Measurements from ENCODE around the gene GABRB1. TPM values are rescaled to one million over a fixed set of nuclear protein-coding genes. Genes with fewer than 3 reads are reported as not detected.

GABRB1 gene
- total RNA-seq, 4 donors from 2014 or later = 0.13 TPM; not detected in 3

GRCh38 chr4:47073647-47074046 is 42.3 kb downstream of the GABRB1 start:
- no peaks in the 10 kb centered on the region for H3K9me3 ChIP-seq
- no peaks in the 10 kb centered on the region for H3K36me3 ChIP-seq
- H3K4me1 ChIP-seq = no peaks in the 10 kb centered on the region
- intact Hi-C loops (cut with DNase I) = no loop called here
- WGBS = 90% methylated on average over 2 of the region's 2 CpGs
- H3K27ac ChIP-seq (replicated peaks in 1 of 4) = no peak overlapping the region
- TF ChIP-seq POLR2A (IDR thresholded peaks at IDR 0.05; ENCODE audit: low read depth) (no peak), EP300 (IDR thresholded peaks at IDR 0.05) (no peak), CTCF (IDR thresholded peaks at IDR 0.05) (no peak), POLR2AphosphoS5 (IDR thresholded peaks at IDR 0.05) (no peak)
- H3K4me3 ChIP-seq = no peak overlapping the region
- DNase-seq (ENCODE audit: extremely low spot score) = no peak
- no peaks in the 10 kb centered on the region for H3K27me3 ChIP-seq

GRCh38 chr4:47074816-47075215 is 43.4 kb downstream of the GABRB1 start:
- Histone ChIP-seq H3K27ac (replicated peaks in 1 of 4) (no peak overlapping the region), H3K4me1 (no peaks in the 10 kb centered on the region), H3K36me3 (no peaks in the 10 kb centered on the region), H3K9me3 (no peaks in the 10 kb centered on the region), H3K4me3 (no peak overlapping the region), H3K27me3 (no peaks in the 10 kb centered on the region)
- DNase-seq (ENCODE audit: extremely low spot score) = no peak
- TF ChIP-seq CTCF (IDR thresholded peaks at IDR 0.05) = no peak
- no peak for TF ChIP-seq EP300 (IDR thresholded peaks at IDR 0.05)
- TF ChIP-seq POLR2AphosphoS5 (IDR thresholded peaks at IDR 0.05) = no peak
- no peak for TF ChIP-seq POLR2A (IDR thresholded peaks at IDR 0.05; ENCODE audit: low read depth)
- intact Hi-C loops (cut with DNase I) = no loop called here

GRCh38 chr4:47075262-47075661 is 43.9 kb downstream of the GABRB1 start:
- Histone ChIP-seq H3K4me3 (no peak overlapping the region), H3K9me3 (no peaks in the 10 kb centered on the region), H3K27me3 (no peaks in the 10 kb centered on the region), H3K27ac (replicated peaks in 1 of 4) (no peak overlapping the region), H3K36me3 (no peaks in the 10 kb centered on the region), H3K4me1 (no peaks in the 10 kb centered on the region)
- 66% methylated on average over 2 of the region's 2 CpGs for whole genome bisulfite sequencing
- intact Hi-C loops (cut with DNase I) = no loop called here
- DNase-seq (ENCODE audit: extremely low spot score) = no peak
- TF ChIP-seq POLR2AphosphoS5 (IDR thresholded peaks at IDR 0.05) (no peak), CTCF (IDR thresholded peaks at IDR 0.05) (no peak), POLR2A (IDR thresholded peaks at IDR 0.05; ENCODE audit: low read depth) (no peak), EP300 (IDR thresholded peaks at IDR 0.05) (no peak)

- intact Hi-C loops (cut with DNase I) = no loop called here
- Histone ChIP-seq H3K27ac (replicated peaks in 1 of 4) (no peak overlapping the region), H3K36me3 (no peaks in the 10 kb centered on the region), H3K9me3 (no peaks in the 10 kb centered on the region), H3K4me1 (no peaks in the 10 kb centered on the region), H3K4me3 (no peak overlapping the region), H3K27me3 (no peaks in the 10 kb centered on the region)
- TF ChIP-seq POLR2AphosphoS5 (IDR thresholded peaks at IDR 0.05) = no peak
- no peak for TF ChIP-seq POLR2A (IDR thresholded peaks at IDR 0.05; ENCODE audit: low read depth)
- TF ChIP-seq CTCF (IDR thresholded peaks at IDR 0.05) = no peak
- no peak for TF ChIP-seq EP300 (IDR thresholded peaks at IDR 0.05)
- DNase-seq (ENCODE audit: extremely low spot score) = no peak
These were observed 44.6 kb downstream of the GABRB1 start for GRCh38 chr4:47075919-47076318.

- H3K27me3 ChIP-seq = no peaks in the 10 kb centered on the region
- H3K4me3 ChIP-seq = no peak overlapping the region
- no peaks in the 10 kb centered on the region for H3K9me3 ChIP-seq
- H3K36me3 ChIP-seq = no peaks in the 10 kb centered on the region
- no peak overlapping the region for H3K27ac ChIP-seq (replicated peaks in 1 of 4)
- intact Hi-C loops (cut with DNase I) = no loop called here
- no peak for TF ChIP-seq POLR2AphosphoS5 (IDR thresholded peaks at IDR 0.05)
- TF ChIP-seq POLR2A (IDR thresholded peaks at IDR 0.05; ENCODE audit: low read depth) = no peak
- H3K4me1 ChIP-seq = no peaks in the 10 kb centered on the region
- DNase-seq (ENCODE audit: extremely low spot score) = no peak
These were observed 52.7 kb downstream of the GABRB1 start for GRCh38 chr4:47084111-47084510.
